Activated CD4-positive, alpha-beta T cell treated with anti-CD3 and anti-CD28 coated beads for 24 hours (primary cell): ENCODE results near the gene C2orf72.
"Not testable (repeated sequence)": the region's sequence is repeated elsewhere in the genome, so short reads cannot be mapped to it uniquely, and the experiment has no call there.

Experiments
- DNase-seq, 2 donors: peaks; one replicate each; pipeline ENCODE4 v3.0.0-alpha.2; 2020; ENCODE audit warnings: low read depth in 2 of 2

The C2orf72 gene

DNA sequence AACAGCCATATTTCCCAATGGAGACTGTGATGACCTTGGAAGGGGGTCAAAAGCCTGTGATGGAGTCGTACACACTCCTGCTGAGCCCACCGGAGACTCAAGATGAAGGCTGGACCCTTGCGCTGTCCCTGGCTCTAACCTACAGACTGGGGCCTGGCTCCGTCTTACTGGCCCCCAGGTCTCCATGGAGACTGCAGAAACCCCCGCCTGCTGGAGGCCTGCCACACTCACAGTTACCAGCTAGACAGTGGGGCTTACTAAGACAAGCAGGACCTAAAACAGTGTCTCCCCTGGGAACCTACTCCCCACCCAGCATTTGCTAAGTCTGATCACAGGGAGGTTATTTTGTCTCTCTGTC, 9.6 kb downstream of the C2orf72 start:
- no peak for DNase-seq

- DNase-seq = no peak
Measured at GRCh38 chr2:231047274-231047922, 10.1 kb downstream of the C2orf72 start.

GRCh38 chr2:231047923-231048915, 10.9 kb downstream of the C2orf72 start:
- DNase-seq = no peak

- no peak for DNase-seq
Measured at GRCh38 chr2:231049286-231050017, 12.1 kb downstream of the C2orf72 start.

- DNase-seq = no peak
Measured at GRCh38 chr2:231050018-231050901, 12.9 kb downstream of the C2orf72 start.

DNA sequence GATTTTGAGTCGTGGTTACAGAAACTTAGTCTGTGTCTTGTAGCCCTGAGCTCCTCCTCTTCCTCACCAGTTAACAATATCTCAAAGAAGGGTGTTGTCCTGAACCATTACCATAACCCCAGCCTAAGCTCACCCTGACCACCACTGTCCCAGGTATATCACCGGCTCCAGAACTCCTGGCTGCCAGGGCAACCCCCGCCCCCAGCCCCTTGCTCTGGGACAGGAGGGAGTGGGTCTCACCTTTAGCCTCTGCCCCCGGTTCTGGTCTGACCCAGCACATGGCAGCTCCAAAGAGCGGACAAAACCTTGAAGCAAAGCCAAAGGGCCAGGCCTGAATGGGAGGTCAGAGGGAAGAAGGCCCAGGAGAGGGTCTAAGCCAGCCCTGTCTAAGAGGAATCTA, 13.8 kb downstream of the C2orf72 start:
- DNase-seq = no peak

DNA sequence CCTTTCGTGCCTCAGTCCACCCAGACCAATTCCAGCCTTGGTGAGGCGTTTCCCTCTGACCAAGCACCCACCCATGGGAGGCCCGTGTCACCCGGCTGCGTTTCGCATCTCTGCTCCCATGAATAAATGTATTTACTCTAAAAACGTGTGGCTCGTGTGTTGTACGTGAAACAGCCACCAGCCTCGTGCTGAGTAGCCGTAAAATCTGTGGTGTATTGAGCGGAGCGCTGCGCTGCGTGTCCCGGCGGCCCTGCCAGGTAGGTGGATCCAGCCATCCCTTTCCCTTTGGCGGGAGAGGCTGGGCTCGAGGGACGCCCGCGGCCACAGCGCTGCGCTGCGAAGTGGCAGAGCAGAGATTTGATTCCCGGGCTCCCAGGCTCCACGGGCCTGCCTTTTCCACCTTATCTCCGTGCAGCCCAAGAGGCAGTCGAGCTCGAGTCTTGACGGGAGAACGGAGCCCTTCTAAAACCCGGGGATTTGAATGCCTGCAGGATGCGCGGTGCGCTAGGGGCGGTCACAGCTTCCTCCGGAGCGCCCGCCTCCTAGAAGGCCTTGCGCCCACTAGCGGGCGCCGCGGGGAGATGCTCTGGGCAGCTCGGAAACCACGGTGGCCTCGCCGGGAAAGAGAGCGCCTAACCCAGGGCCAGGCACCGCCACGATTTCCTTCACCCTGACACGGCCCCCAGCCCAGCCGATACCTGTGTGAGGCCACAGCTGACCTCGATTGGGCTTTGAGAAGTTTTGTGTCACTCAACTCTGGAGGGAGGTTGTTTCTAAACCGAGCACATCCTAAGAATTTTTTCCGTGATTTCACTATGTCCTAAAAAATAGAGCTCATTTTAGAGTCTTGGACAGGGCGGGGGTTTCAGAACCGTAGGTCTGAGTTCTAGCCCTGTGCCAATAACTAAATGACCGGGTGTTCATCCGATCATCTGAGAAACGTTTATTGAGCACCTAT, 15.4 kb downstream of the C2orf72 start:
- DNase-seq = peak; percentile 66 to 68

DNA sequence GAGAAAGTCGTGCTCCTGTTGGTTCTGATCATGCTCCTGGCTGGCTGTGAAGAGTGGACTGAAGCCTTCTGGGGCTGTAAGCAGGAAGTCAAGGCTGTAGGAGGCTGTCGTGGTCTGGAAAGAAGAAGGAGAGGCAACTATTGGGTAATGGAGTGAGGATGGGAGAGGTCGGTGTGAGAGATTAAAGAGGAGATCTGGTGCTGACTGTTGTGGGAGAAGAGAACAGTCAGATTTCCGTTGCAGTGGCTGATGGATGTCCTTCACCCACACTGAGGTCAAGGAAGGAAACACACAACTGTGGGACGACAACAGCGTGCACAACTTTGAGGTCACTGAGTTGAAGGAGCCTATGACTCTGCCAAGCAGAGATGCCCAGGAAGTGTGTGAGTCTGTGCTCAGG, 16.5 kb downstream of the C2orf72 start:
- no peak for DNase-seq

- peak; percentile 91 to 92 for DNase-seq
Measured at GRCh38 chr2:231056453-231057416, 19.4 kb downstream of the C2orf72 start, which contains the start of gene PSMD1. Gene PSMD1, plus strand, starts transcription at chr2:231056867. Its CDS starts 159 bp downstream, at chr2:231057026.

GRCh38 chr2:231057590-231057989, 20.3 kb downstream of the C2orf72 start:
- DNase-seq = no peak

DNA sequence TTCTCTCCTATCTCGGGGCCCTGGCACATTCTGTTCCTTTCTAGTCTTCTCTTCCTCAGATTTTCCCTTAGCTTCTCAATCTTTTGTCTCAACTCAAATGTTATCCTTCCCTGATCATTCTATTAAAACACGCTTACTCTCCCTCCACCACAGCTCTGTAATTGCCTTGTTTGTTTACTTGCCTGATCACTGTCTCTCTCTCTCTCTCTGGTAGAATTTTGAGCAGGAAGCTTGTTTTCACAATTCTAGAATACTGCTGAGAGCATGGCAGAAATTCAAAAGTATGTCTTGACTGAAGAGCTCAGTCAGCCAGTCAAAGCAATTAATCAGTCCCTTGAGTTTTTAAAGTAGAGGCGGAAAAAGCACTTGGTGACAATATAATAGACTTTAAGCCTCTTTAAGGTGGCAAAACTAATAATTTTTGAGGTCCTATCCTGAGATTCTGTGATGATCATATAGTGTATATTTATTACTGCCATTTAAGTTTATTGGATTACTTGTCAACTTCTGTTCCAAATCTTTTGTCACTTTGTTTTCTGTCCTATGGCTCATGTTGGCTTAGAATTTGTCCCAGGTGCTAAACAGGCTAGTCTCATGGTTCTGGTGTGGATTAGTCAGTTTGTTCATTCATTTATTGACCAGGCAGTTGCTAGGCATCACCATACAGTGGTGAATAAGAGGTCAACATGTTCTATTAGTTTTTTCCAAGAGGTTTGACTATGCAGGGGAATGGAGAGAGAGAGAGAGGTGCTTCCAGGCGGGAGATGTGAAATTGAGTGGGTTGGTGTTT, 21.6 kb downstream of the C2orf72 start:
- DNase-seq = no peak

GRCh38 chr2:231059756-231060155, 22.4 kb downstream of the C2orf72 start:
- DNase-seq = no peak

DNA sequence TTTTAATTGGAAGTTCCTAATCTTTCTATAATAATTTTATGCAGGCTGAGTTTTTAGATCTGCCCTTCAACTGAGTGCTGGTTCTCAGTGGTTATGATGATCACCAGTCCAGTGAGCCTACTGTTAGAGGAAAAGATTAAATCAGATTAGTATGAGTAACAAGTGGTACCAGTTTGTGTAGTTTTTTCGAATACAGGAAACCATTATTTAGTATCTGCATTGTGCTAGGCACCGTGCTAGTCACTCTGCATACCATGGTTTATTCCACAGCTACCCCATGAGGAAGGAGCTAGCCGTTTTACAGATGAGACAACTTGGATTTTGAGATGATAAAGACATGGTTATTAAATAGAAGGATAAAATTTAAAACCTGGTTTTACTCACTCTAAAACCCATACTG, 25.5 kb downstream of the C2orf72 start:
- no peak for DNase-seq

DNA sequence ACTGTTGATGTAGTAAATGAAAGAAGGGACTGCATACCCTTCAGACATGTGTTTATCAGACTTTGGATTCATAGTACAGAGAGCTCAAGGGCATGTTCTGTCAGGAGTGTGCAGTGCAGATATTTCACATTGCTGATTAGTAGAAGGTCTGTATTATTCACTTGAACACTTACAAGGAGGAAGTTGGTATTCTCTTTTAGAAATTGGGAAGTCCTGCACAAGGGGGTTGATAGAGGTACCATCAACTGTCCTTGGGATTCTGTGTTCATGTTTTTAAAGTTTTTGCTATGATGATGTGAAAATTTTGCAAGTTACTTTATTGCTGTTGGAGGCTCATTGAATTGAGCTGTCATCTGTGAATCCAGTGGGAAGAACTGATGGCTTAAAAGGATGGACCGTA, 26.0 kb downstream of the C2orf72 start:
- no peak for DNase-seq

DNA sequence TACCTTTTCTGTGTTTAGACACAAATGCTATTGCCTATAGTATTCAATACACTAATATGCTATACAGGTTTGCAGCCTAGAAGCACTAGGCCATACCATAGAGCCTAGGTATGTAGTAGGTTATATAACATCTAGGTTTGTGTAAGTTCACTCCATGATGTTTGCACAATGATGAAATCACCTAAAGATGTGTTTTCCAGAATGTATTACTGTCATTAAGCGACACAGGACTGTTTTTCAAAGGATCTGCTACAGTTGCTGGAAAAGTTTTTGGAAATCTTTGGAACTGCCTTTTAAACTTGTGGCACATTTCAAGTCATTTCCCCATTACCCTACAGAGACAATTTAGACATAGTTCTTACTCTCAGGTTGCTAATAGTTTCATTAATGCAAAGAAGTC, 28.6 kb downstream of the C2orf72 start:
- DNase-seq = no peak

DNA sequence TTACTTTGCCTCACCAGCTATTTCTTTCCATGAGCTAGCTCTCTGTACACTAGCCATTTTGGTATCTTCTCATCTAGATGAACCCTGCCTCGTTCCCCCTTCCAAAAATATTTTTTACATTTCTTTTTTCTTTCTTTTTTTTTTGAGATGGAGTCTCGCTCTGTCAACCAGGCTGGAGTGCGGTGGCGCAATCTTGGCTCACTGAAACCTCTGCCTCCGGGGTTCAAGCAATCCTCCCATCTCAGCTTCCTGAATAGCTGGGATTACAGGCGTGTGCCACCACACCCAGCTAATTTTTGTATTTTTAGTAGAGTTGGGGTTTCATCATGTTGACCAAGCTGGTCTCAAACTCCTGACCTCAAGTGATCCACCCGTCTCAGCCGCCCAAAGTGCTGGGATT, 30.2 kb downstream of the C2orf72 start:
- not testable (repeated sequence) for DNase-seq

DNA sequence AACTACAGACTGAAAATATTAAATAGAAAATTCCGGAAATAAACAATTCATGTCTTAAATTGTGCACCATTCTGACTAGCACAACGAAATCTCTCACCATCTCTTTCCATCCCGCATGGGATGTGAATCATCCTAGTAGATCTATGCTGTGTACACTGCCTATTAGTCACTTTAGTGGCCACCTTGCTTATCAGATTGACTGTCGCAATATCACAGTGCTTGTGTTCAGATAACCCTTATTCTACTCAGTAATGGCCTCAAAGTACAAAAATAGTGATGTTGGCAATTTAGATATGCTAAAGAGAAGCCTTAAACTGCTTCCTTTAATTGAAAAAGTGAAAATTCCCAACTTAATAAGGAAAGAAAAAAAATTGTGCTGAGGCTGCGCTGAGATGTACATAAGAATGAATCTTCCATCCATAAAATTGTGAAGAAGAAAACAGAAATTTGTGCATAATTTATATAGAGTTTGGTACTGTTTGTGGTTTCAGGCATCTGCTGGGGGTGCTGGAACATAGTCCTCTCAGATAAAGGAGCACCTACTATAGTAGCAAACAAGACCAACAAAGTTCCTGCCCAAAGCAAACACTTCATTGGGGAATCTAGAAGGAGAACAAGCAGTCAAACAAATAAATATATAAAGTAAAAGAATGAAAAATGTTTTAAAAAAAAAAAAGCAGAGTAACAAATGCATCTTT, 31.4 kb downstream of the C2orf72 start:
- no peak for DNase-seq
